Psoas muscle (tissue), 8 donors: ENCODE results near the gene PLXNB3. TPM values are rescaled to one million over a fixed set of nuclear protein-coding genes. Genes with fewer than 3 reads are reported as not detected.
A peak's percentile ranks its signal among the peaks of the same experiment; 100 is the strongest.

ENCODE experiments used
- ATAC-seq, 4 donors: fragments of 200-7000 bp; cut with Tn5 transposase; one replicate each; pipeline ENCODE4 v1.9.1; 2020; ENCODE audit warnings: moderate library complexity in 3 of 4, mild to moderate bottlenecking in 2 of 4
- DNase-seq, 2 donors: peaks; one replicate each; pipeline ENCODE4 v3.0.0-alpha.2; 2020
- H3K27ac ChIP-seq: fragments of 200-600 bp; one replicate; pipeline ENCODE4 v1.8.0; 2022
- H3K27me3 ChIP-seq, 3 donors: fragments of 200-600 bp in 1 of 3; one replicate each; pipeline versions ENCODE4 v1.6.1 to v1.8.0; 2013 to 2022; ENCODE audit warnings: low read length in 2 of 3, mild to moderate bottlenecking in 2 of 3, moderate library complexity in 1 of 3; ENCODE audit not compliant: insufficient read depth in 3 of 3
- H3K36me3 ChIP-seq, 2 donors: fragments of 200-600 bp in 1 of 2; one replicate each; pipeline versions ENCODE4 v1.6.1 to v1.8.0; 2013 to 2022; ENCODE audit warnings: low read depth in 1 of 2, mild to moderate bottlenecking in 1 of 2, moderate library complexity in 1 of 2; ENCODE audit not compliant: insufficient read depth in 1 of 2
- H3K4me1 ChIP-seq: fragments of 200-600 bp; one replicate; pipeline ENCODE4 v1.8.0; 2022
- H3K4me3 ChIP-seq: fragments of 200-600 bp; one replicate; pipeline ENCODE4 v1.8.0; 2022; ENCODE audit warnings: mild to moderate bottlenecking
- H3K9me3 ChIP-seq: fragments of 200-600 bp; one replicate; pipeline ENCODE4 v1.8.0; 2022
- CTCF ChIP-seq: fragments of 200-600 bp; IDR thresholded peaks from one replicate; pipeline ENCODE4 v1.8.0; 2022; ENCODE audit warnings: antibody characterized with exemption
- WGBS, 3 donors: extraction: QIAGEN DNeasy Blood & Tissue Kit; methylation state at CpG; one replicate each; pipeline versions ENCODE4 v1.1.6 to v1.1.7; 2013; 5-methylcytosine and 5-hydroxymethylcytosine counted together
- intact Hi-C, 2 donors: fragments of 100-400 bp; cut with DNase I; formaldehyde crosslinking; loops; one replicate each; pipeline versions ENCODE4 v1.11.0 to v1.14.2; 2022
- polyA plus RNA-seq, 3 donors: library from polyadenylated mRNA; stranded (reverse); fragments of 200-250 nt; gene quantifications; one replicate each; pipeline ENCODE4 v1.2.3, GENCODE V29; 2013
- total RNA-seq, 4 donors: library from RNA; stranded (reverse); fragmentation: NEBNext Ultra II Directional in 2 of 4; extraction: Animal tissue kit (Norgen Biotek cat#: 25700) in 2 of 4; gene quantifications; one replicate each; pipeline versions ENCODE4 v1.2.1 to v1.2.4, GENCODE V29; 2021 to 2023
- donor health status: healthy with polysubstance abuse.
- donor health status: DM: no; HTN: no; CAD: no; lungs with moderate emphysema.
- donor health status: Bipolar disorder and iron deficiency.
- donor health status: healthy.
- donor health status: DM: yes; HTN: yes; CAD: no.
- donor health status: DM: no; HTN: no; CAD: no.
- donor health status: DM: no; HTN: no; CAD: no.
- donor health status: DM: yes; HTN: yes; CAD: no.

Gene PLXNB3
- total and polyA plus RNA-seq, 7 donors = 0.13 to 1.5 (median 0.35) TPM

DNA sequence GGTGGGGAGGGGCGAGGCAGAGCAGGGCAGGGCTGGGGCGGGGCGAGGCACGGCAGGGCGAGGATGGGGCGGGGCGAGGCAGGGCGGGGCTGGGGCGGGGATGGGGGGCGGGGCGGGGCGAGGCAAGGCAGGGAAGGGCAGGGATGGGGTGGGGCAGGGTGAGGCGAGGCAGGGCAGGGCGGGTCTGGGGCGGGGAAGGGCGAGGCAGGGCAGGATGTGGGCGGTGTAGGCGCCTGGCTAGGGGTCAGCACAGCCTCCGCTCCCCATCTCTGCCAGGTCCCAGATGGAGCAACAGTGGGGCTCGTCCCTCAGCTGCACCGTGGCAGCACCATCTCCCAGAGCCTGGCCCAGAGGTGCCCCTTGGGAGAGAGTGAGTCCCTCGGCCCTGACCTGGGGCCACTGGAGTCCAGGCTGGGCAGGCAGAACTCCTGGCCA lies 12.6 kb downstream of the PLXNB3 start:
- H3K27ac ChIP-seq = no peak overlapping the region
- no peak overlapping the region for H3K4me3 ChIP-seq
- no peaks in the 10 kb centered on the region for H3K9me3 ChIP-seq
- H3K36me3 ChIP-seq = no peaks in the 10 kb centered on the region
- DNase-seq (peak in 1 of 2 donors; percentile 12), ATAC-seq (no peak)
- TF ChIP-seq CTCF = no peak
- H3K27me3 ChIP-seq = no peaks in the 10 kb centered on the region
- intact Hi-C loops = no loop called here
- 79 to 82% (median 80%) methylated on average over 1 to 9 of the region's 22 CpGs for WGBS, 3 donors
- no peaks in the 10 kb centered on the region for H3K4me1 ChIP-seq

GRCh38 chrX:153777261-153778090 lies 13.4 kb downstream of the PLXNB3 start:
- DNase-seq (peak; percentile 10 to 40), ATAC-seq (no peak)
- intact Hi-C loops = no loop called here
- Histone ChIP-seq H3K4me1 (no peaks in the 10 kb centered on the region), H3K27me3 (no peaks in the 10 kb centered on the region), H3K9me3 (no peaks in the 10 kb centered on the region), H3K27ac (no peak overlapping the region), H3K4me3 (no peak overlapping the region), H3K36me3 (no peaks in the 10 kb centered on the region)
- WGBS, 3 donors = 83 to 86% (median 85%) methylated on average over 23 to 34 of the region's 34 CpGs
- no peak for TF ChIP-seq CTCF

- WGBS, 3 donors = 60 to 73% (median 68%) methylated on average over 12 to 17 of the region's 17 CpGs
These were observed 14.1 kb downstream of the PLXNB3 start for GRCh38 chrX:153778181-153778580.

GRCh38 chrX:153778684-153779101 lies 14.6 kb downstream of the PLXNB3 start:
- intact Hi-C loops = no loop called here
- no peak overlapping the region for H3K4me3 ChIP-seq
- WGBS, 3 donors = 52 to 74% methylated on average over 16 of the region's 16 CpGs; no CpG with 5 or more reads in 1 of the 3 donors
- H3K4me1 ChIP-seq = no peaks in the 10 kb centered on the region
- H3K27me3 ChIP-seq = no peaks in the 10 kb centered on the region
- H3K9me3 ChIP-seq = no peaks in the 10 kb centered on the region
- H3K36me3 ChIP-seq = peaks cover 0 to 2% of the 10 kb centered on the region in 2 donors
- peak; percentile 21 to 68 for DNase-seq
- H3K27ac ChIP-seq = no peak overlapping the region
- TF ChIP-seq CTCF = peak; percentile 30
- ATAC-seq = peak in 3 of 4 donors; percentile 21 to 36 (median 24)

More at GRCh38 chrX:153778181-153778580, 14.1 kb downstream of the PLXNB3 start:
- Histone ChIP-seq H3K9me3 (no peaks in the 10 kb centered on the region), H3K27me3 (no peaks in the 10 kb centered on the region), H3K4me1 (no peaks in the 10 kb centered on the region), H3K27ac (no peak overlapping the region), H3K36me3 (peaks cover 0 to 2% of the 10 kb centered on the region in 2 donors), H3K4me3 (no peak overlapping the region)
- ATAC-seq = no peak
- TF ChIP-seq CTCF = no peak
- peak in 1 of 2 donors; percentile 43 for DNase-seq
- intact Hi-C loops = no loop called here
